HG03045 (cell line): ENCODE results near the gene TTC7B.

Source experiments
- ATAC-seq: cut with Tn5 transposase; IDR thresholded peaks from one replicate; pipeline ENCODE4 v1.9.1; 2021; ENCODE audit warnings: mild to moderate bottlenecking, moderate library complexity; ENCODE audit not compliant: unreplicated experiment

The TTC7B gene

DNA sequence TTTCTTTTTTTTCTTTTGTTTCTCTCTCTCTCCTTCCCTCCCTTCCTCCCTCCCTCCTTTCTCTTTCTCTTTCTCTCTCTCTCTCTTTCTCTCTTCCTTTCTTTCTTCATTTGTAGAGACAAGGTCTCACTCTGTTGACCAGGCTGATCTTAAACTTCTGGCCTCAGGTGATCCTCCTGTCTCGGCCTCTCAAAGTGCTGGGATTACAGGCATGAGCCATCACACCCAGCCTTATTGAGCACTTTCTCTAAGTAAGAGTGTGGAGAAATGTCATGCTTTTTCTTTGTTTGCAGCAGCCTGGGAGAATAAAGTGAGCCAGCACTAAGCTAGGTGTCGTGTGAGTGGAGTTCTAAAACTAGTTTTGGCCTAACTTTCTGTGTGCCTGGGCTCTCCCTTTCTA is 74.0 kb downstream of the TTC7B start:
- no peak for ATAC-seq

DNA sequence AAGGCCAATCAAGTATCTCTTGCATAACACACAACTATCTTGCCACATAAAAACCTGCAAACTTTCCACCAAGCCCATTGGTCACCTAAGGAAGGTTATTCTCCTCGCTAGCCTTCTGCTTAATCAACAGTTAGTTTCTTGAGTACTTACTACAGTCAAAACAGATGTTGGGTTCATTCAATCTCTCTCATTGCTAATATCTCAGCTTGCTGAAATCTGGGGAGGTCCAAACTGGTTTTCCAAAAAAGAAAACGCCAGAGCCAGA is 74.6 kb downstream of the TTC7B start:
- ATAC-seq, result no peak

- no peak for ATAC-seq
These were observed 75.1 kb downstream of the TTC7B start for GRCh38 chr14:90740946-90741681.

GRCh38 chr14:90740081-90740480 is 76.1 kb downstream of the TTC7B start:
- ATAC-seq, result no peak

GRCh38 chr14:90739318-90740068 is 76.7 kb downstream of the TTC7B start:
- ATAC-seq, result no peak

DNA sequence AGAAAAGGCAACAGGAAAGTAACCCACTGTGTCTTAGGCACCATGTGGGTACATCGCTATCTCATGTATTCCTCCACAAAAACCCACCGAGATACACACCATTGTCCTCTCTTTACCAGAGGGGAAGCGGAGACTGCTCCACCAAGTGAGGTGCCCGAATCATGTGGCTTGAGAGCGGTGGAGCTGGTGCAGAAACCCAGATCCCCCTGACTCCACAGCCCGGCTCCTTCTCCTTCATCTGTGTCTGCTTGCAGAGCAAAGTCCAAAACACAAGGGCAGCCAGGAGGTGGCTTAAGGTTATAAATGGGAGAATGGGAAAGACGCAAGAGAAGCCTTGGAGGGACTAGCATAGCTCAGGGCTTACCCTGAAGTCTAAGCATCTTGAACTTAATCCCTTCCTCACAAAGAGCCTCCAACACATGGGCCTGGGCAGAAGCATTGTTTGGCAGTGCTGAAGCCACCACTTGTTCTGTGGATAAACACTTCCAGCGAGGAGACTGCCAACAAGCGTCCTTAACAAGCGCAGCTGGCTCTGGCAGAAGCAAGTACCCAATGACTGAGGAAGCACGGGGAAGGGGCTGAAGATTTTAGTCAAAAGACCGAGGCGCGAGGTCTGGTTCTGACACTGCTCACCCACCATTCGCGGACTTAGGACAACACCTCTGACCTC is 83.0 kb downstream of the TTC7B start:
- ATAC-seq, result no peak

GRCh38 chr14:90732718-90733117 is 83.5 kb downstream of the TTC7B start:
- no peak for ATAC-seq

GRCh38 chr14:90732139-90732538 is 84.1 kb downstream of the TTC7B start:
- ATAC-seq, result no peak

DNA sequence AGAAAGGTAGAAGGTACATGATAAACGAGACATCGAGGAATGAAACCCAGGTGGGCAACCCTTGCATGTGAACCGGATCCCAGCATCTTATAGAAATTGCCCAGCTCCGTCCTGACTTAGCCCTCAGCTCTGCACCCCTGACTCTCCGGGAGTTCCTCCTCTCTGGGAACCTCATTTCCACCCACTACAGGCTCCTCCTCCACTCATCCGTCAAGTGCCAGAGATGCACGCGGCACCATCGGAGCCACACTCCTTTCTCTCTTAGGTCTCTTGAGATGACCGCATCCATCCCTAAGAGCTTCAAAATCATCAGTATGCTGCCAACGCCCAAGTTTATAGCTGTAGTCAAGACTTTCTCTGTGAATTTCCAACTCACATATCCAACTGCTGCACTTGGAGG is 84.7 kb downstream of the TTC7B start:
- ATAC-seq, result no peak

DNA sequence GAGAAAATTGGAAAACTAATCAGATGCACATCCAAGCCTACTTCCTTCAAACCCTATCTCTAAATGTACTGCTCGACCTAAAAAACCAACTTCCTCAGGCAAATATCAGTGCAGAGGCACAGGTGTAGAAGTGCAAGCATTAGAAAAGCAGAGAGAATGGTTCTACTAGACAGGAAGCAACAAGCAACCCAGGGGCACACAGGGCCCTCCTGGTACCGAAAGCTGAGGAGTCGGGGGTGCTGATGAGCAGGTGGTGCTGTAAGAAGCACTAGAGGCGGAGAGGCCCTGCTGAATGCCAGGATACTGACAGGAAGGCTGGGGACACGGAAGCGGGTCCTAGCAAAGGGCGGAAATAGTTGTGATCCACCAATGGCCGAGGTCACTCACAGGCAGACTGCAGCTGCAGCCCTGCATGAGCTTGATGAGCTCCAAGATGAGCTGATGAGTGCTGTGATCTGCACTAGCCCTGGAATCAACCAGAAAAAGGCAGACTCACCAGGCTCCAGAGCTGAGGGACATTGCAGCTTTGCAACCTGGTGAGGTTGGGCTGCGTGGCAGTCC is 85.9 kb downstream of the TTC7B start:
- no peak for ATAC-seq

GRCh38 chr14:90728951-90729350 is 87.3 kb downstream of the TTC7B start:
- no peak for ATAC-seq

DNA sequence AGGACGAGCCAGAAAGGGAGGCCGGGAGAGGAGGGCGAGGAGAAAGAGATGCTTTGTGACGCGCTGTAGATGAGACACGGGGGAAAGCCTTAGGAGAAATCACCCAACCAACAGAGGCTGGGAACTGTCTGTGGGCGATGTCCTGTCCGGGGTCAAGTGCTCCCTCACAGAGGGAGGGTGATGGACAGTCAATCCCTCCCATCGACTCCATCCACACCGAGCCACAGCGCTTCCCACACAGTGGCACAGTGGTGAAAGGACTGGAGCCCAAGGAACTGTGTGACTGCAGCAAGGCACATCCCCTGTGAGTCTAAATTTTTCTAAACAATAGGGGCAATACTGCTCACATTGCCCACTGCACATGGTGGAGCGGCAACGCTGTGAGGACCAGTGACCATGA is 89.1 kb downstream of the TTC7B start:
- ATAC-seq, result no peak

DNA sequence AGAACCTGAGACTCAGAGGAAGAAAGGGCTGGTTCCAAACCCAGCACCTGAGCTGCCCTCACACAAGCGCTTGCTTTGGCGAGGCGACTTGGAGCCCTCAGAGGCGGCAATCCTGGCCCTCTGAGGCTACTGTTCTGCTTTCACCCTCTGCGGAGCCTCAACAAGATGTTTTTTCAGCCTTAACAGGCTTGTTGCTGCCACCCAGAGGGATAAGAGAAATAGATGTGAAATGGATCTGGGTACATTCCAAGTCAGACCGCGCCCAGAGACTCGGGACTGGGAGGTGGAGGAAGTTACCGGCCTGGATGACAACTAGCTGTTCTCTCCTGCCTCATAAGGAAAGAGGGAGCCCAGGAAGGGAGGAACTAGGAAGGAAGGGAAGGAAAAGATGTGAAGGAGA is 89.6 kb downstream of the TTC7B start:
- ATAC-seq, result no peak

- no peak for ATAC-seq
These were observed 91.4 kb downstream of the TTC7B start for GRCh38 chr14:90724866-90725265.

- ATAC-seq, result no peak
These were observed 93.6 kb downstream of the TTC7B start for GRCh38 chr14:90722590-90722989.

DNA sequence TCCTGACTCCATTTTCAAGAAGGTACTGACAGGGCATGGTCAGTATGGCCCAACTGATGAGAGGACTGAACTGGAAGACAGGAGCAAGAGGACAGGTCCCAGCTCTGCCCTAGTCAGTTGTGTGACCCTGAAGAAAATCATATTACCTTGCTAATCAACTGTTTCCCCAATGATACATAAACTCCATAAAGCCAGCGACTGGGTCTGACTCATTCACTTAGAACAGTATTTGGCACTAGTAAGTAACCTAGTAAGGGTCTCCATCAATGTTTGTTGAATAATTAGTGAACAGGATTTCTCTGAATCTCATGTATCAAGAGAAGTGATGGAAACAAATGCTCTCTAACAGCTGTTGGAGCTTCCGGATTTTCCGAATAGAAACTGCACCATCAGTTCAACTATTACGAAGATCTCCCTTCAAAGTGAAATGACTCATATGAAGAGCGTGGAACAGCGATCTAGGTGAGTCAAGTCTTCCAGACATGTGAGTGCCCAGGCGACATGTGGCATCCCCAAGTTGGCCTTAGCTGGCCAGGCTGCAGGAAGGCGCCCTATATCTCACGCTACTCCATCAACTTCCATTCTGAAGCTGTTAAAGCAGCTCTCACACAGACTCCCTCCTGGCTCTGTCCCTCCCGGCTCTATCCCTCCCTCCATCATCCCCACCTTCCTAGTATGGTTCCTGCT is 94.5 kb downstream of the TTC7B start:
- no peak for ATAC-seq

- no peak for ATAC-seq
These were observed 95.4 kb downstream of the TTC7B start for GRCh38 chr14:90720832-90721231.

GRCh38 chr14:90720336-90720735 is 95.9 kb downstream of the TTC7B start:
- no peak for ATAC-seq

DNA sequence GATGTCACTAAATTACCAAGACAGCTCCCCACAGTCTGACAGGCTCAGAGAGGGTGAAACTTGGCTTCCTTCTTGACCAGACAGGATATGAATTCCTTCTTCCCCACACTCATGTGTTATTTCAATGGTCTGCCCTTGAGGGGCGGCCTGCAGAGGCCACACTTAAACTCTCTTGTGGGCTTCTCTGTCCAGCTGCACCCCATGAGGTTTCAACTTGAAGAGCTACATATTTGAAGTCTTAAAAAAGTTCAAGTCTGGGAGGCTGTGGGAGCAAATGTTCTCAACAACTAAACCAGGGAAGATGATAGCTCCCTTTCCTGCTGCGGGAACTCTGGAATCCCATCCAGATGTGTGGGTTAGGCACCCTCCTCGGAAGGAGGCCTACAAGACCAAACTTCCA is 98.3 kb downstream of the TTC7B start:
- no peak for ATAC-seq

GRCh38 chr14:90715993-90716392 is 100.2 kb downstream of the TTC7B start:
- no peak for ATAC-seq

- no peak for ATAC-seq
These were observed 100.7 kb downstream of the TTC7B start for GRCh38 chr14:90715495-90715894.
